GM18502 (cell line): Measurements from ENCODE around the gene RNASEH1.
"Not testable (repeated sequence)": the region's sequence is repeated elsewhere in the genome, so short reads cannot be mapped to it uniquely, and the experiment has no call there.

Source experiments
- ATAC-seq: cut with Tn5 transposase; IDR thresholded peaks from one replicate; pipeline ENCODE4 v1.9.1; 2021; ENCODE audit warnings: mild to moderate bottlenecking; ENCODE audit not compliant: unreplicated experiment, poor library complexity

The RNASEH1 gene

GRCh38 chr2:3523551-3524041, 34.5 kb downstream of the RNASEH1 start:
- ATAC-seq, result no peak

GRCh38 chr2:3522961-3523421, 35.1 kb downstream of the RNASEH1 start:
- ATAC-seq, result no peak

- ATAC-seq, result no peak
Measured at GRCh38 chr2:3520591-3520990, 37.5 kb downstream of the RNASEH1 start.

- ATAC-seq, result peak; percentile 72
Measured at GRCh38 chr2:3519255-3520205, 38.6 kb downstream of the RNASEH1 start, which contains the start of gene ADI1. Gene ADI1, minus strand, starts transcription at chr2:3519531. Its CDS starts 44 bp downstream, at chr2:3519487.

GRCh38 chr2:3518496-3519254, 39.5 kb downstream of the RNASEH1 start:
- ATAC-seq, result peak; percentile 82

GRCh38 chr2:3517948-3518495, 40.1 kb downstream of the RNASEH1 start:
- ATAC-seq, result no peak

GRCh38 chr2:3516831-3517230, 41.3 kb downstream of the RNASEH1 start:
- no peak for ATAC-seq

- not testable (repeated sequence) for ATAC-seq
Measured at GRCh38 chr2:3515438-3515837, 42.7 kb downstream of the RNASEH1 start.

GRCh38 chr2:3513026-3513810, 44.9 kb downstream of the RNASEH1 start:
- ATAC-seq, result no peak

GRCh38 chr2:3512086-3512485, 46.0 kb downstream of the RNASEH1 start:
- no peak for ATAC-seq

- no peak for ATAC-seq
Measured at GRCh38 chr2:3505771-3506170, 52.4 kb downstream of the RNASEH1 start.

- no peak for ATAC-seq
Measured at GRCh38 chr2:3504741-3505140, 53.4 kb downstream of the RNASEH1 start.

GRCh38 chr2:3503483-3503882, 54.6 kb downstream of the RNASEH1 start:
- ATAC-seq, result no peak

GRCh38 chr2:3503046-3503445, 55.1 kb downstream of the RNASEH1 start:
- ATAC-seq, result no peak

GRCh38 chr2:3500326-3500899, 57.7 kb downstream of the RNASEH1 start:
- ATAC-seq, result no peak

GRCh38 chr2:3498783-3499394, 59.2 kb downstream of the RNASEH1 start:
- ATAC-seq, result no peak

GRCh38 chr2:3496708-3497080, 61.4 kb downstream of the RNASEH1 start:
- ATAC-seq, result not testable (repeated sequence)
